ENCODE measurements around the gene PPA1.
"Not testable (repeated sequence)": the region's sequence is repeated elsewhere in the genome, so short reads cannot be mapped to it uniquely, and the experiment has no call there.

The PPA1 gene

DNA sequence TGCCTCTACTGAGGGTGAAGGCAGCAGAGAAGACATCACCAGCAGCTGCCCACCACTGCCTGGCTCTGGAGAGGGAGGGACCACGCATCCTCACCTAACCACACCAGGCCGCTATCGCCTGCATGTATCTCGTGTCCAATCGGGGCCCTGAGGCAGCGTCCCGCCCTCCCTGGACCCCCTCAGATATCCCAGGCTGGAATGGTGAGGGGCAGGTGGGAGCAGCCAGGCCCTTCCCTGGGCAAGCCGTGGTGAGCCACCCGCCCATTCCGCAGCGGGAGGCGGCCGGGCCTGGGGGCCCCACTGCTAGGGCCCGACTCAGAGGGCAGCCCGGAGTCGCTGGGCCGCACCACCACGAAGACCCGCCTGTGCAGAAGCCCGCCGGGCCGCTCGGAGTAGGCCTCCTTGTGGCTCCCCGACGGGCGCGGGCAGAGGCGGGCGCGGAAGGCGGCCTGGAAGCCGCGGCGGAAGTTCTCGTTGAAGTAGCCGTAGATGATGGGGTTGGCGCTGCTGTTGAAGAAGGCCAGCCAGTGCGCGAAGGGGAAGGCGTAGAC is 21.6 kb upstream of the PPA1 start:
- DNase-seq (ENCODE audit: low read depth) = no peak

GRCh38 chr10:70253878-70254765 is 20.9 kb upstream of the PPA1 start:
- DNase-seq (ENCODE audit: low read depth) = no peak

DNA sequence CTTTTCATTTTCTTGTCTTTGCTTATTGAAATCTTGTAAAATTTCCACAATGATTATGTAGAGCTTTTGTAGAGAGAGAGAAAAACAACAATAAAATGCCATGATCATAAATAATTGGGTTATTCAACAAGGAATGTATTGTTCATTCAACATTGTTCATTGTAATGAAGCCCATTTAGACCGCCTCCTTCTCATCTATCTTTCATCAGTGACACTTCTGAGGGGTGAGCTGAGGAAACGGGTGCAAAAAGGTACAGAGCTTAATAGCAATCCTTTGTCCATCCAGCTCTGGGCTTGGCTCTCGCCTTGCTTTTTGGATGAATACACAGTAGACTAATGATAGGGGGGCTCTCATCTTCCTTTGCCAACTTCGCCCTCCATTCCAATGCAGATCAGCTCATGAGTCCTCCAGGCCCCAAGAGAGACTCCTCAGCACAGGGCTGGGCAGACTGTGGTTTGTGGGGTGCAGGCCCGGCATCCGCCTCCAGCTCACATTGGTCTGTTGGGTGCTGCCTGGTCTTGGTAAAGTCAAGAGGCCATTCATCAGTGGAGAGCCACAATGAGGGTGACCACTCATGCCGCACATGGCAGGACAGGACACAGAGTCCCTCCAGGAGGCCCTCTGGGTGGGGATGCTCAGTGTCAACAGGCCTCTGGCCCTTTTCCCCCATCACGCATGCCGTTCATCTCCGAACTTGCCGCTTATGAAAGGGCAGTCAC is 17.9 kb upstream of the PPA1 start:
- no peak for DNase-seq (ENCODE audit: low read depth)

DNA sequence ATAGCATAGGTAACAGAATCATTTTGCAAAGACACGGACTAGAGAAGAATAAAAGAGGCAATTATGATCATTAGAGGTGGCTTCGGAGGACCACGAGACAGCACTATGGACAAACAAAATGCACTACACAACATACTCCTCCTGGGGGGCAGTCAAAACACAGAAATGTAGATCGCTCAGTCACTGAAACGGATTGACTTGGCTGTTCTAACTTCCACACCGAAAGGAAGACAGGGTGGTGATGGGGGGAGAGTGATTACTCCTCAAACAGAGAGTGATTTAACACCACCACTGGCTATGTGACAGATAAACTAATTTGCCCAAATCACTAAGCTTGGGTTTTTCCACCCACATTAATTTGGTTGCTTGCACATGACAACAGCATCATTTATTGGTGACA is 14.1 kb upstream of the PPA1 start:
- DNase-seq (ENCODE audit: low read depth) = no peak

DNA sequence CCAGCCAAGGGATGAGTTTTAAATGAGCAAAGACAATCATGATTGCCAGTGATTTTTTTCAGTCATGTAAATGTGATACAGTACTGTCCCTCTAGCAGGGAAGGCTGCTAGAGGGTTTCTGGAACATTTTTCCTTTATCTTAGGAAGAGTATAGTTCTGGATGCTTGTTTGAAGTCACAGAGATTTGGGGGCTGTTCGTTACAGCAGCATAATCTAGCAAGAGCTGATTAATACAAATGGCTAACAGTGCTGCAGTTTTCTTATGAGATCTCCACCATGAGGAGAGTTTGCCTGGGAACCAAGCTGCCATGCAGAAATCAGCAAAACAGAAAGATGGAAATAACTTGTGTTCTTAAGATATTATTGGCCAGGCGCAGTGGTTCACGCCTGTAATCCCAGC is 7.9 kb upstream of the PPA1 start:
- no peak for DNase-seq (ENCODE audit: low read depth)

DNA sequence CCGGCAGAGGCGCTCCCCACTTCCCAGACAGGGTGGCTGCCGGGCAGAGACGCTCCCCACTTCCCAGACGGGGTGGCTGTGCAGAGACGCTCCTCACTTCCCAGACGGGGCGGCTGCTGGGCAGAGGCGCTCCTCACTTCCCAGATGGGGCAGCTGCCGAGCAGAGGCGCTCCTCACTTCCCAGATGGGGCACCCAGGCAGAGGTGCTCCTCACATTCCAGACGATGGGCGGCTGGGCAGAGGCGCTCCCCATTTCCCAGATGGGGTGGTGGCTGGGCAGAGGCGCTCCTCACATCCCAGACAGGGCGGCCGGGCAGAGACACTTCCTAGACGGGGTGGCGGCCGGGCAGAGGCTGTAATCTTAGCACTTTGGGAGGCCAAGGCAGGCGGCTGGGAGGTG is 6.8 kb upstream of the PPA1 start:
- DNase-seq (ENCODE audit: low read depth) = not testable (repeated sequence)

DNA sequence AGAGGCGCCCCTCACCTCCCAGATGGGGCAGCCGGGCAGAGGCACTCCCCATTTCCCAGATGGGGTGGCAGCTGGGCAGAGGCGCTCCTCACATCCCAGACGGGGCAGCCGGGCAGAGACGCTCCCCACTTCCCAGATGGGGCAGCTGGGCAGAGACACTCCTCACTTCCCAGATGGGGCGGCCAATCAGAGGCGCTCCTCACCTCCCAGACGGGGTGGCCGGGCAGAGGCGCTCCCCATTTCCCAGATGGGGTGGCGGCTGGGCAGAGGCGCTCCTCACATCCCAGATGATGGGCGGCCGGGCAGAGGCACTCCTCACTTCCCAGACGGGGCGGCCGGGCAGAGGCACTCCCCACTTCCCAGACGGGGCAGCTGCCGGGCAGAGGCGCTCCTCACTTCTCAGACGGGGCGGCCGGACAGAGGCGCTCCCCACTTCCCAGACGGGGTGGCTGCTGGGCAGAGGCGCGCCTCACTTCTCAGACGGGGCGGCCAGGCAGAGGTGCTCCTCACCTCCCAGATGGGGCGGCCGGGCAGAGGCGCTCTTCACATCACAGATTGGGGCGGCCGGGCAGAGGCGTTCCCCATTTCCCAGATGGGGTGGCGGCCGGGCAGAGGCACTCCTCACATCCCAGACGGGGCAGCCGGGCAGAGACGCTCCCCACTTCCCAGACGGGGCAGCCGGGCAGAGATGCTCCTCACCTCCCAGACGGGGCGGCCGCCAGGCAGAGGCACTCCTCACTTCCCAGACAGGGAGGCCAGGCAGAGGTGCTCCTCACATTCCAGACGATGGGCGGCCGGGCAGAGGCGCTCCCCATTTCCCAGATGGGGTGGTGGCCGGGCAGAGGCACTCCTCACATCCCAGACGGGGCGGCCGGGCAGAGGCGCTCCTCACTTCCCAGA is 6.1 kb upstream of the PPA1 start:
- not testable (repeated sequence) for DNase-seq (ENCODE audit: low read depth)

GRCh38 chr10:70237958-70238536 is 4.8 kb upstream of the PPA1 start:
- not testable (repeated sequence) for DNase-seq (ENCODE audit: low read depth)

DNA sequence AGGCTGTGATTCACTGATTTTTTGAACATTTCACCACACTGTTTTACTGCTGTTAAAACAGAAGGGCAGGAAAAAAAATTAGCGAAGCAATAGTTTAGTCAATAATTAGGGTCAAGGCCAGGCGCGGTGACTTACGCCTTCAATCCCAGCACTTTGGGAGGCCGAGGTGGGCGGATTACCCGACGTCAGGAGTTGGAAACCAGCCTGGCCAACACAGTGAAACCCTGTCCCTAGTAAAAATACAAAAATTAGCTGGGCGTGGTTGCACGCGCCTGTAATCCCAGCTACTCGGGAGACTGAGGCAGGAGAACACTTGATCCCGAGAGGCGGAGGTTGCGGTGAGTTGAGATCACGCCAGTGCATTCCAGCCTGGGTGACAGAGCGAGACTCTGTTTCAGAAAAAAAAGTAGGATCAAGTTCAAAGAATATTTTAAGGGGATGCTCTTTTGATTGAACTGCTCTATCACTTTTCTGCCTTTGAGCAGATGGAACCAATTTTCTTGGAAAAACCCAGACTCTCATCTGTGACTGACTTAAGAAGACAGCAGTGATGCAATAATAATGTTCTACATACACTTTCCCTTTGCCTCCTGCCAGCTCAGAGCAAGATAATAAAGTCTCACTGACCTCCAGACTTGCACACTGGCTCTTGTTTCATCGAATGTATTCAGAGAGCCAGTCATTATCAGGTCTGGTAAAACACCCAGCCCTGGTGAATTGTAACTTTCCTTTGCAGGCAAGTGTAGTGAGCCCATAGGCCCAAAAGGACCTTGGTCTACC is 1.6 kb upstream of the PPA1 start:
- DNase-seq (ENCODE audit: low read depth) = no peak

DNA sequence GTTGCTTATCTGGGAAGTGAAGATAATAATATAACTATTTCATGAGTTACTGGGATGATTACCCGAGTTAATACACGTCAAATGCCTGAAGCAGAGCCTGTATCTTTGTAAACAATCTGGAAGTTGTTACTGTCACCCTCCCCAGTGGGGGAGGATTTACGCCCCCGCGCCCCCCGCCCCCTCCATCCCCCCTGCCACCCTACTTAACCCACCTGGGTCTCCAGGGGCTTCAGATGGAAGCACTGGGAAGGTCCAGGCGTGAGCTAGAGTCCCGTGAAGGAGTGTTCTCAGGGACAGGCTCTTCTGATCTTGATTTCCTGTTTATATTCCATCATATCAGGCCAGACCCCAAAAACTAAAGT is 691 bp upstream of the PPA1 start:
- no peak for DNase-seq (ENCODE audit: low read depth)

DNA sequence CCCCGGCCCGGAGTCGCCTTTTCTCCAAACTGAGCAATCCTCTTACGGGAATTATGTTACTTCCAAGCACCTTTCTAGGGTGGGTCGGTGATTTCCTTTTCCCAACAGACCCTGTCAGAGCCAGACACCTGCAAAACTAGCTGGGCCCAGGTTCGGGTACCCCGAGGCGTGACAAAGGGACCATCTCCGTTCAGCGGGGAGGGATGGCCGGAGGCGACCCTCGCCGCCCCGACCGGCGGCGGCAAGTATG is 445 bp downstream of the PPA1 start:
- no peak for DNase-seq (ENCODE audit: low read depth)

DNA sequence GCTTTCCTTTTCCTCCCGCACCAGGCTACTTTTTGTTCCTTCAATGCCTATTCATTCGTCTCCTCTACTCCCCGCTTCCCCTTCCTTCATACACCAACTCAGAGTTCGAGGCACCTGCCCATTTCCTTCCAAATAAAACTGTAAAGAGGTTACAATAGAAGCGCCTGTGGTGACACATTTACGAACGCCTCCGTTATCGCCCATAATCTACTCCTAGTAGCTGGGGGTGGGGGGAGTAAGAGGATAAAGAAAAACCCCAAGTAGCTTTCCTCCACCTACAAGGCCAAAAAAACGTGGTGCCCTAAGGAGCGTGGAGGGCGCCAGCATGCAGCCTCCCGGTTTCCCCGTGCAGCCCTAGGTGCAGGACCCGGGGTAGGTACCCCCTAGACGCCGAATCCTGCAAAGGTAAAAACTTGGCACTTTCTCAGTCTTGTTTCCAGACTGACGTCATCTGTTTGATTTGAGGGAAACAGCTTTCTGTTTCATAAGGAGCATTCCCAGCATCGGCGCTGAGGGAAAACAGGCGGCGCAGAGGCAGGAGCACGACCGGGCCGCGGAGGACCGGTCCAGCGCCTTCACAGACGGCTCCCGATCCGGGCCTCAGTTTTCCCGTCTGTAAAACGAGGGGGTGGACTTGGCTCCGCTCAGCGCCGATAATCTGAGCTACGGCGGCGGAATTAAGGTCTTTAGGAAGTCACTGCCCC is 922 bp downstream of the PPA1 start:
- no peak for DNase-seq (ENCODE audit: low read depth)

DNA sequence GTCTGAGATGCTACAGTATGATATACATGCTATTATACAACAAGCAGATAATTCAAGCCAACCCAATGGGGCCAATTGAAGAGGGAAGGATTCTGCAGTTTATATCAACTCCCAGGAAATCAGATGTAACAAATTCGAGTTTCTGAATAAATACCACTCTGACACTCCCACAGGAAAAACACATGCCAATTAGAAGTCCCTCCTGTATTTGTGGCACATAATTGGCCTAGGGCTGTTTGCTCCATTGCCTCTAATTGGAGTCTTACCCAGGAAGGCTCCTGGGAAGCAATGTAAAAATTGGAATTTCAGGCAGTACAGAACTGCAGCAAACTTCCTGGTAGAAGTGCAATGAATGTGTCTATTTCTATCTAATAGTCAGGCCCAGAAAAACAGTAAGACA is 4.7 kb downstream of the PPA1 start:
- DNase-seq (ENCODE audit: low read depth) = no peak

DNA sequence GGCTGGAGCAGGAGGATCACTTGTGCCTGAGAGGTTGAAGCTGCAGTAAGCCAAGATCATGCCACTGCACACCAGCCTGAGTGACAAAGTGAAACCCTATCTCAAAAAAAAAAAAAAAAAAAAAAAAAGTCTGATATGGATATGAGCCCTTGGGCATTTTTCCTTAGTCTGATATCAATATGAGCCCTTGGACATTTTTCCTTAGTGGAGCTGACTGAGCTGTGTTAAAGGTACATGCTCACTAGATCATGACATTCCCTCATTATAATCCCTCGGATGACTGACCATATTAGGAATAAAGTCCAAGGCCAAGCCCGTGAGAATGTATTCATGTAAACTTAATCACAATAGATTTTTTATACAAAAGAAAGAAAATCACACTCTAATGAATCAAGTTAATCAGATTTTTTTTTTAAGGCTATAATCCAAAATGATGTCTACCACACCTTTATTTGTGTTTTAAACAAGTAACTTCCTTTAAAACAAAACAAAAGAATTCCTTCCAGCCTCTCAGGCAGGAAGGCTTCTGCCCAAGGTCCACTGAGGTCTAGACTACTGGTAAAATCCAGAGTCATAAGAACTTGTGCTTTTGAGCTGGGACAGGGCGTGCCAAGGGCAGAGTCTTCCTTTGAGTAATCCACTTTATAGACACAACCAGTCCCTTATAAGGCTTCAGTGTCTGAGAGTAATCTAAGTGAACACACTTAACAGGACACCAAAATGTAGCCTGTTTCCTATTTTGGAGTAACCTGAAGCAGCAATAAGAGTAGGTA is 5.5 kb downstream of the PPA1 start:
- no peak for DNase-seq (ENCODE audit: low read depth)

GRCh38 chr10:70223728-70224127 is 9.5 kb downstream of the PPA1 start:
- DNase-seq (ENCODE audit: low read depth) = no peak

GRCh38 chr10:70222811-70223447 is 10.3 kb downstream of the PPA1 start:
- not testable (repeated sequence) for DNase-seq (ENCODE audit: low read depth)

- no peak for DNase-seq (ENCODE audit: low read depth)
These were observed 10.9 kb downstream of the PPA1 start for GRCh38 chr10:70222340-70222794.

DNA sequence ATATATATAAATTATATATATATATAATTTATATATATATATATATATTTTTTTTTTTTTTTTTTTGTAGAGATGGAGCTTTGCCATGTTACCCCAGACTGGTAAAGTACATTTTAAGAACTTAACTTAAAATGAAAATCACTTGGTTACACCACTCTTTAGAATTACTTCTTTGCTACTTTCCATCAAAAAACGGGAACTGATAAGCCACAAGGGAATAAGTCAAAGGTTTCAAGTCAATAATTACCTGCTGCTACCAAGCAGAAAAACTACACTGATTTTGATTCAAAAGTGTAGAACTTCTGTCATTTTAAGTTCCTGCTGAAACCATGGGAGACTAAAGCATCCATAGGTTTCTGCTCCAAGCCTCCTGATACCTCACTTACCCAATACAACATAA is 12.2 kb downstream of the PPA1 start:
- no peak for DNase-seq (ENCODE audit: low read depth)

DNA sequence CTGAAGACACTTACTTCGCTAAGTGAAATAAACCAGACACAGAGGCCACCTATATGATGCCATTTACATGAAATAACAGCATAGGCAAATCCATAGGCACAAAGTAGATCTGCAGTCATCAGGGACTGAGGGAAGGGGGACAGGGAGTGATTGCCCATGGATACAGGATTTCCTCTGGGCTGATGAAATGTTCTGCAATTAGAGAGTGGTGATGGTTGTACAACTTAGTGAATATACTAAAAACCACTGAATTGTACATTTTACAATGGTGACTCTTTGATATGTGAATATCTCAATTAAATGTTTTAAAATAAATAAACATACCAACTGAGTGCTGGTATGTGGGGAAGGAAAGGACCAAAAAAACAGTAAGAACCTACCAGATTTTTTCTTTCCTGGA is 20.4 kb downstream of the PPA1 start:
- DNase-seq (ENCODE audit: low read depth) = no peak
